Activated T-helper 17 cell treated with anti-CD3 and anti-CD28 coated beads, Interleukin-2, amount 50 U/mL, for 72 hours (primary cell): ENCODE results near the gene CDCA7L. TPM values are rescaled to one million over a fixed set of nuclear protein-coding genes. Genes with fewer than 3 reads are reported as not detected.
"Not testable (repeated sequence)": the region's sequence is repeated elsewhere in the genome, so short reads cannot be mapped to it uniquely, and the experiment has no call there.

Source experiments
- ATAC-seq: fragments of 150-1000 bp; cut with Tn5 transposase; replicated peaks from 2 replicates; pipeline ENCODE4 v1.10.0; 2021; ENCODE audit warnings: mild to moderate bottlenecking, moderate library complexity
- H3K27ac Mint-ChIP-seq: one replicate; pipeline ENCODE4 v1.8.0; 2022; ENCODE audit warnings: mixed read lengths
- H3K27me3 Mint-ChIP-seq: one replicate; pipeline ENCODE4 v1.8.0; 2022; ENCODE audit warnings: mixed read lengths
- H3K36me3 Mint-ChIP-seq: one replicate; pipeline ENCODE4 v1.8.0; 2022; ENCODE audit warnings: low read depth, mild to moderate bottlenecking, mixed read lengths
- H3K4me1 Mint-ChIP-seq: one replicate; pipeline ENCODE4 v1.8.0; 2022; ENCODE audit warnings: mixed read lengths
- H3K4me3 Mint-ChIP-seq: one replicate; pipeline ENCODE4 v1.8.0; 2022; ENCODE audit warnings: mild to moderate bottlenecking, mixed read lengths
- H3K9me3 Mint-ChIP-seq: one replicate; pipeline ENCODE4 v1.8.0; 2022; ENCODE audit warnings: mixed read lengths
- total RNA-seq, 2 donors: library from RNA; stranded (reverse); gene quantifications; one replicate each; pipeline ENCODE4 v1.2.3, GENCODE V29; 2022

Gene CDCA7L
- total RNA-seq, 2 donors from 2014 or later = 47.6 to 62.4 TPM

DNA sequence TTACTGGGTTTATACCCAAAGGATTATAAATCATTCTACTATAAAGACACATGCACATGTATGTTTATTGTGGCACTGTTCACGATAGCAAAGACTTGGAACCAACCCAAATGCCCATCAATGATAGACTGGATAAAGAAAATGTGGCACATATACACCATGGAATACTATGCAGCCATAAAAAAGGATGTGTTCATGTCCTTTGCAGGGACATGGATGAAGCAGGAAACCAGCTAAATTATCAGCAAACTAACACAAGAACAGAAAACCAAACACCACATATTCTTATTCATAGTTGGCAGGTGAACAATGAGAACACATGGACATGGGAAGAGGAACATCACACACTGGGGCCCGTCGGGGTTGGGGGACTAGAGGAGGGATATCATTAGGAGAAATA is 12.4 kb downstream of the CDCA7L start:
- not testable (repeated sequence) for ATAC-seq, H3K27me3 Mint-ChIP-seq, H3K9me3 Mint-ChIP-seq, H3K27ac Mint-ChIP-seq, H3K4me3 Mint-ChIP-seq, H3K4me1 Mint-ChIP-seq, H3K36me3 Mint-ChIP-seq

DNA sequence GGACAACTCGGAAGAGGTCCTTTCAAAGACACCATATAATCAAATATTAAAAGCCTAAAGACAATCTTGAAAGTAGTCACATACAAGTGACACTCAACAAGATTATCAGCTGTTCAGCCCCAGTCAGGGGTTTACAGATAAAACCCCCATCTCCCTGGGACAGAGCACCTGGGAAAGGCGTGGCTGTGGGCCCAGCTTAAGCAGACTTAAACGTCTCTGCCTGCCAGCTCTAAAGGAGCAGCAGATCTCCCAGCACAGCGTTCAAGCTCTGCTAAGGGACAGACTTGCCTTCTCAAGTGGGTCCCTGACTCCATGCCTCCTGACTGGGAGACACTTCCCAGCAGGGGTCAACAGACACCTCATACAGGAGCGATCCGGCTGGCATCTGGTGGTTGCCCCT is 18.0 kb downstream of the CDCA7L start:
- ATAC-seq = no peak
- Mint-ChIP-seq H3K27me3 (peaks cover 13% of the 10 kb centered on the region), H3K27ac (no peak overlapping the region), H3K36me3 (no peaks in the 10 kb centered on the region), H3K4me1 (no peaks in the 10 kb centered on the region), H3K9me3 (no peaks in the 10 kb centered on the region), H3K4me3 (no peak overlapping the region)

DNA sequence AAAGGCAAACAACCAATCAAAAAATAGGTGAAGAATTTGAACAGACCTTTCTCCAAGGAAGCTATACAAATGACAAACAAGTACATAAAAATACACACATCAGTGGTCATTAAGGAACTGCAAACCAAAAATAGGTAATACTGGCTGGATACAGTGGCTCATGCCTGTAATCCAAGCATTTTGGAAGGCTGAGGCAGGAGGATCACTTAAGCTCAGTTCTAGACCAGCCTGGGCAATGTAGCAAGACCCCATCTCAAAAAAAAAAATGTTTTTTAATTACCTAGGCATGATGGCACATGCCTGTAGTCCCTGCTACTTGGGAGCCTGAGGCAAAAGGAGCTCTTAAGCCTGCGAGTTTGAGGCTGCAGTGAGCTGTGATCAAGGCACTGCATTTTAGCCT is 19.3 kb downstream of the CDCA7L start:
- H3K9me3 Mint-ChIP-seq = no peaks in the 10 kb centered on the region
- no peaks in the 10 kb centered on the region for H3K4me1 Mint-ChIP-seq
- no peak overlapping the region for H3K27ac Mint-ChIP-seq
- peaks cover 10% of the 10 kb centered on the region for H3K27me3 Mint-ChIP-seq
- H3K36me3 Mint-ChIP-seq = no peaks in the 10 kb centered on the region
- H3K4me3 Mint-ChIP-seq = no peak overlapping the region
- no peak for ATAC-seq

- H3K27ac Mint-ChIP-seq = no peak overlapping the region
- H3K4me3 Mint-ChIP-seq = no peak overlapping the region
- H3K4me1 Mint-ChIP-seq = no peaks in the 10 kb centered on the region
- H3K27me3 Mint-ChIP-seq = peaks cover 6% of the 10 kb centered on the region
- no peaks in the 10 kb centered on the region for H3K9me3 Mint-ChIP-seq
- ATAC-seq = no peak
- no peaks in the 10 kb centered on the region for H3K36me3 Mint-ChIP-seq
Observed at GRCh38 chr7:21923658-21924057, 22.0 kb downstream of the CDCA7L start.

GRCh38 chr7:21922605-21923004 is 23.1 kb downstream of the CDCA7L start:
- no peak for ATAC-seq
- no peak overlapping the region for H3K4me3 Mint-ChIP-seq
- no peaks in the 10 kb centered on the region for H3K36me3 Mint-ChIP-seq
- no peaks in the 10 kb centered on the region for H3K9me3 Mint-ChIP-seq
- H3K4me1 Mint-ChIP-seq = no peaks in the 10 kb centered on the region
- peaks cover 6% of the 10 kb centered on the region for H3K27me3 Mint-ChIP-seq
- H3K27ac Mint-ChIP-seq = no peak overlapping the region

- Mint-ChIP-seq H3K27ac (no peak overlapping the region), H3K36me3 (peaks cover 9% of the 10 kb centered on the region), H3K9me3 (no peaks in the 10 kb centered on the region), H3K27me3 (no peaks in the 10 kb centered on the region), H3K4me1 (no peaks in the 10 kb centered on the region), H3K4me3 (no peak overlapping the region)
- ATAC-seq = no peak
Observed at GRCh38 chr7:21920936-21921335, 24.8 kb downstream of the CDCA7L start.

DNA sequence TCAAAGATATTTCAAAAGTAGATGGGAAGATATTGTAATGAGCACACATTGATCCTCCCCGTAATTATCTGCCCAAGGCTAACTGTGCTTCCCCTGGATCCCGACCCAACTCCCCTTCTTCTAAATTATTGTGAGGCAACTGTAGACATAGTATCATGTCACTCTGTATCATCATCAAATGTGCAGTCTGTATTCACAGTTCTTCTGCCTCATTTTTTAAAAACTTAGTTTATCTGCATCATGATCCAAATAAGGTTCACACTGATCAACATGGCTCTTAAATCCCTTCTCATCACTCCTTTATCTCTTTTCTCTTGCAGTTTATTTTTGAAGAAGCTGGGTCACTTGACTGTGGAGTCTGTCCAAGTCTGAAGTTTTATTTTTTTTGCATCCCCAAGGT is 27.5 kb downstream of the CDCA7L start:
- H3K4me3 Mint-ChIP-seq = no peak overlapping the region
- peaks cover 3% of the 10 kb centered on the region for H3K9me3 Mint-ChIP-seq
- H3K4me1 Mint-ChIP-seq = no peaks in the 10 kb centered on the region
- ATAC-seq = no peak
- H3K27ac Mint-ChIP-seq = no peak overlapping the region
- peaks cover 36% of the 10 kb centered on the region for H3K36me3 Mint-ChIP-seq
- H3K27me3 Mint-ChIP-seq = no peaks in the 10 kb centered on the region

- no peaks in the 10 kb centered on the region for H3K4me1 Mint-ChIP-seq
- no peak for ATAC-seq
- H3K36me3 Mint-ChIP-seq = peaks cover 39% of the 10 kb centered on the region
- H3K9me3 Mint-ChIP-seq = peaks cover 3% of the 10 kb centered on the region
- no peak overlapping the region for H3K27ac Mint-ChIP-seq
- no peak overlapping the region for H3K4me3 Mint-ChIP-seq
- H3K27me3 Mint-ChIP-seq = no peaks in the 10 kb centered on the region
Observed at GRCh38 chr7:21916629-21917028, 29.1 kb downstream of the CDCA7L start.

- Mint-ChIP-seq H3K4me1 (no peaks in the 10 kb centered on the region), H3K27ac (no peak overlapping the region), H3K36me3 (peaks cover 39% of the 10 kb centered on the region), H3K9me3 (peaks cover 3% of the 10 kb centered on the region), H3K27me3 (no peaks in the 10 kb centered on the region), H3K4me3 (no peak overlapping the region)
- no peak for ATAC-seq
Observed at GRCh38 chr7:21916176-21916575, 29.5 kb downstream of the CDCA7L start.

GRCh38 chr7:21915140-21915539 is 30.6 kb downstream of the CDCA7L start:
- Mint-ChIP-seq H3K4me1 (no peaks in the 10 kb centered on the region), H3K36me3 (peaks cover 39% of the 10 kb centered on the region), H3K27ac (no peak overlapping the region), H3K4me3 (no peak overlapping the region), H3K9me3 (peaks cover 3% of the 10 kb centered on the region), H3K27me3 (no peaks in the 10 kb centered on the region)
- ATAC-seq = no peak

DNA sequence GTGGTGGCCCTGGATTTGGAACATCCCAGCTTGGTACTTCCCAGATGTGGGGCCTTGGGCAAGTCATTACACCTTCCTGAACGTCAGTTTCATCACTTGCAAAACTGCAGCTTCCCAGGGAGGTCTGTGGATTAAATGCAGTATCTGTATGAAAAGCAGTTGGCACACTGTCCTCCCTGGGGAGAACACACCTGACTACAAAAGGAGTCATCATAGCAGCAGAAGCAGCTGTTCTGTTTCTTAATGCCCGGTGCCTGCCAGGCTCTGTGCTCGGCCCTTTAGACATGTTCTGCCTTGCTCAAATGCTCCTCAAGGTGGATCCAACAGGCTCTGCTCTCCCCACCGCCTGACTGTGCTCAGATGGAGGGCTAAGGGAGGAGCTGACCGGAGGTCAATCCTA is 31.0 kb downstream of the CDCA7L start:
- H3K27me3 Mint-ChIP-seq = no peaks in the 10 kb centered on the region
- no peak overlapping the region for H3K4me3 Mint-ChIP-seq
- H3K4me1 Mint-ChIP-seq = no peaks in the 10 kb centered on the region
- peaks cover 3% of the 10 kb centered on the region for H3K9me3 Mint-ChIP-seq
- H3K27ac Mint-ChIP-seq = peak overlapping the region; percentile 44
- peaks cover 39% of the 10 kb centered on the region for H3K36me3 Mint-ChIP-seq
- ATAC-seq = no peak

- Mint-ChIP-seq H3K4me3 (no peak overlapping the region), H3K36me3 (peaks cover 48% of the 10 kb centered on the region), H3K9me3 (peaks cover 3% of the 10 kb centered on the region), H3K4me1 (no peaks in the 10 kb centered on the region), H3K27me3 (no peaks in the 10 kb centered on the region), H3K27ac (no peak overlapping the region)
- ATAC-seq = no peak
Observed at GRCh38 chr7:21912931-21913780, 32.5 kb downstream of the CDCA7L start.

DNA sequence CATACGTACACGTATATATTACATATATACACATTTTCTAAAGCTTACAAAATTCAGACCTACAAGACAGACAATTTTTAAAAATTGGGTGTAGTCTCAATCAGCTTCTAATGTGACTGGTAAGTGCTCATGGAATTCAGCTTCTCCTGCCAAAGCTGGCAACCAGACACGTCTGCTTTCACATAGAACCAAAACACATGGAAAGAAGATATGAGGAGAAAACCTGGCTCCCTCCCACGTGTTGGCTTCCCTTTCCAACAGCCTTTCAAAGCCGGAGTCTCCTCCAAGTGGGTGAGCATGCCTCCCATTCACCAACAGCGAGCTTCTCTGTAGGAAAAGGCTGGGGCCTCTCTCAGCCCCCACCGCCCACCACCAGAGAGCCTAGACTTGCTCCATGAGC is 33.4 kb downstream of the CDCA7L start:
- H3K27me3 Mint-ChIP-seq = no peaks in the 10 kb centered on the region
- H3K27ac Mint-ChIP-seq = no peak overlapping the region
- H3K4me3 Mint-ChIP-seq = no peak overlapping the region
- H3K9me3 Mint-ChIP-seq = peaks cover 3% of the 10 kb centered on the region
- ATAC-seq = no peak
- H3K36me3 Mint-ChIP-seq = peaks cover 56% of the 10 kb centered on the region
- H3K4me1 Mint-ChIP-seq = no peaks in the 10 kb centered on the region

DNA sequence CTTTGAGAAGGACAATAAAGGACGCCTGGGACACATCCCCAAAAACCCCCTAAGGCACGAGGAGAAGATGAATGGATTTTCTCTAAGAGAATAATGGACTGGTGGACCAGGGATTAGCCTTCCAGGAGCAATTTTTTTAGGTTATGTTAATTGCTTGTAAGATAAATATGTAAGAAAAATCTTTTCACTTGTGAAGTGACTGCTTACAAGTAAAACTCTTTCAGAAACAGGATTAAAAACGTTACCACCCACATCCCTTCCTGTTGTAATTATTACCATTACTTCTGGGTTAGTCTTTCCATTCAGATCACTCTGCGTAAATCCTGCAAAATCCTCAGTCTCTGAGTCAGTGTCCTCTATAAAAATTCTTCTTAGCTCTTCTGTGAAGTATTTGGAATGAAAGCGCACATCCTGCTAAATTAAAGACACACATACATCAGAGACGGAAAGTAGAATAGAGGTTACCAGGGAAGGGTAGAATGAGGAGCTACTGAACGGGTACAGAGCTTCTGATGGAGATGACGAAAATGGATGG is 34.3 kb downstream of the CDCA7L start:
- Mint-ChIP-seq H3K27ac (no peak overlapping the region), H3K4me1 (no peaks in the 10 kb centered on the region)

GRCh38 chr7:21910253-21910652 is 35.4 kb downstream of the CDCA7L start:
- Mint-ChIP-seq H3K4me3 (no peak overlapping the region), H3K4me1 (no peaks in the 10 kb centered on the region), H3K36me3 (peaks cover 55% of the 10 kb centered on the region), H3K27ac (no peak overlapping the region), H3K9me3 (peaks cover 3% of the 10 kb centered on the region), H3K27me3 (no peaks in the 10 kb centered on the region)
- ATAC-seq = no peak

More for the DNA sequence above, 34.3 kb downstream of the CDCA7L start:
- Mint-ChIP-seq H3K9me3 (peaks cover 3% of the 10 kb centered on the region), H3K36me3 (peaks cover 55% of the 10 kb centered on the region), H3K4me3 (no peak overlapping the region), H3K27me3 (no peaks in the 10 kb centered on the region)
- ATAC-seq = no peak
